IPS DF 6.9 (cell line): Measurements from ENCODE around the gene KIFAP3.

Experiments
- DNase-seq: peaks from one replicate; pipeline ENCODE4 v3.0.0-alpha.2; 2013; ENCODE audit warnings: low read depth, low spot score
- H3K27ac ChIP-seq: one replicate; pipeline ENCODE4 v1.5.1; 2013; ENCODE audit warnings: low read length, control low read depth
- H3K27me3 ChIP-seq: 2 replicates; pipeline ENCODE4 v1.6.1; 2013; ENCODE audit warnings: mild to moderate bottlenecking, low read length; ENCODE audit not compliant: control insufficient read depth, insufficient read depth
- H3K36me3 ChIP-seq: 2 replicates; pipeline ENCODE4 v1.6.1; 2013; ENCODE audit warnings: low read length; ENCODE audit not compliant: control insufficient read depth, insufficient read depth
- H3K4me1 ChIP-seq: 2 replicates; pipeline ENCODE4 v1.6.1; 2013; ENCODE audit warnings: low read length; ENCODE audit not compliant: control insufficient read depth, insufficient read depth
- H3K4me3 ChIP-seq: 2 replicates; pipeline ENCODE4 v1.5.1; 2013; ENCODE audit warnings: mild to moderate bottlenecking, low read length
- H3K9me3 ChIP-seq: 2 replicates; pipeline ENCODE4 v1.6.1; 2013; ENCODE audit warnings: low read length, inconsistent platforms; ENCODE audit not compliant: control insufficient read depth, insufficient read depth
- WGBS: extraction: QIAGEN DNeasy Blood & Tissue Kit; methylation state at CpG from one replicate; pipeline ENCODE4 v1.1.7; 2013; ENCODE audit warnings: mixed read lengths, missing lambda C conversion rate; ENCODE audit not compliant: insufficient read length, insufficient coverage; 5-methylcytosine and 5-hydroxymethylcytosine counted together

Gene KIFAP3

DNA sequence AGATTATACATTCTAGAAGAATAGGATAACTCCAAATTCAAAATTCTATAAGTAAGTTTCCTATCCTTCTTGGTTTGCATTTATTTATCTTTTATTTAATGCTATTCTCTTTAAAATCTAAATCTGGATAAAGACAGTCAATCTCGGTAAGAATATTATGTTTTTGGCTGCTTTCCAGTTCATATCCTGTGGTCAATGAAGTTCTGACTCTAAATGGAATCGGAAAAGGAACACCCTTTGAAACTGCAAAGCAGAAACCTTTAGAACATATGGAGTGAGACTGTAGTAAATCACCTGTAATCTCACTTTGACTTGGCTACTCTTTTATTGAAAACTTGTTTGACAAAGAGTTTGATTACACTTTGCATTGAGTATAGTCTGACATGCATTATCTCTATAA lies 85.2 kb downstream of the KIFAP3 start:
- DNase-seq = no peak
- no CpG with 5 or more reads among the region's 2 CpGs for WGBS
- Histone ChIP-seq H3K27me3 (no peaks in the 10 kb centered on the region), H3K4me1 (no peaks in the 10 kb centered on the region), H3K4me3 (no peak overlapping the region), H3K27ac (no peak overlapping the region), H3K36me3 (no peaks in the 10 kb centered on the region), H3K9me3 (no peaks in the 10 kb centered on the region)

GRCh38 chr1:169985757-169986156 lies 88.7 kb downstream of the KIFAP3 start:
- DNase-seq = no peak
- no peak overlapping the region for H3K4me3 ChIP-seq
- no peaks in the 10 kb centered on the region for H3K9me3 ChIP-seq
- no peaks in the 10 kb centered on the region for H3K27me3 ChIP-seq
- H3K36me3 ChIP-seq = no peaks in the 10 kb centered on the region
- no CpG with 5 or more reads among the region's 1 CpG for WGBS
- no peaks in the 10 kb centered on the region for H3K4me1 ChIP-seq
- H3K27ac ChIP-seq = no peak overlapping the region

DNA sequence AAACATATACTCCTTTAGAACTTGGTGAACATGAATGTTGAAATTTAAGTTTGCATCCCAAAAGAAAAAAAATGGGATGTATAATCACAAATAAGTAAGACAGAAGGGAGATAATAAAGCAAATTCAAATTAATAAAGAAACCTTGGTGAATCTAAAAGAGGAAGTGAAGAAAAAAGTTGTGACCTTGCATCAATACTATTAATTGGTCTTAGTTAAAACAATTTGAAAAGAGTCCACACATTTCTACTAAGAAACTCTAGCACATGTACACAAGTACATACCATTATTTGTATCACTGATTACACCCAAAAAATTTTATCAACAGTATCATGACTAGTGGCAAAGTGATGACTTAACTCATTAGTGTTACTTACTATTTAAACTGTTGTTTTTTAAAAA lies 100.4 kb downstream of the KIFAP3 start:
- H3K27ac ChIP-seq = no peak overlapping the region
- no peaks in the 10 kb centered on the region for H3K36me3 ChIP-seq
- H3K9me3 ChIP-seq = no peaks in the 10 kb centered on the region
- H3K4me1 ChIP-seq = no peaks in the 10 kb centered on the region
- DNase-seq = no peak
- no peak overlapping the region for H3K4me3 ChIP-seq
- H3K27me3 ChIP-seq = no peaks in the 10 kb centered on the region

- Histone ChIP-seq H3K4me1 (no peaks in the 10 kb centered on the region), H3K36me3 (no peaks in the 10 kb centered on the region), H3K27me3 (no peaks in the 10 kb centered on the region), H3K9me3 (no peaks in the 10 kb centered on the region), H3K27ac (no peak overlapping the region), H3K4me3 (no peak overlapping the region)
- no CpG with 5 or more reads among the region's 2 CpGs for WGBS
- DNase-seq = no peak
Observed at GRCh38 chr1:169970114-169970513, 104.4 kb downstream of the KIFAP3 start.

DNA sequence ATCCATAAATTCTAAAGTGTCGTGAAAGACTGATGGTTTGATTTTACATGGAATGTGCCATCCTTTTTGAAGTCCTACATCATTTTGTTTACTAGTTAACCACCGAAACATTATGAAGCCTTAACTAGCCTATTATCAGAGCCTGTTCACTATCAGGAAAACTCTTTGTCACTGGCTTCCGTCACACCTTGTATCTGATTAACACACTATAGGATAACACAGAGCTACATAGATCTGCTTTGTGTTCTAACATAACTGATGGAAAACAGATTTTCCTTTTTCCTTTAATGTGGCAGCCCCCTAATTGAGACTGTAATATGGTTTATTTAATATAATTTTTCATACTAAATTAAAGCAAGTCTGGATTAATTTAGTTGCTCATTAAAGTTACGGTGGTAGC lies 106.3 kb downstream of the KIFAP3 start:
- Histone ChIP-seq H3K9me3 (no peaks in the 10 kb centered on the region), H3K4me1 (no peaks in the 10 kb centered on the region), H3K4me3 (no peak overlapping the region), H3K27me3 (no peaks in the 10 kb centered on the region), H3K36me3 (no peaks in the 10 kb centered on the region), H3K27ac (no peak overlapping the region)
- WGBS = no CpG with 5 or more reads among the region's 4 CpGs
- no peak for DNase-seq

DNA sequence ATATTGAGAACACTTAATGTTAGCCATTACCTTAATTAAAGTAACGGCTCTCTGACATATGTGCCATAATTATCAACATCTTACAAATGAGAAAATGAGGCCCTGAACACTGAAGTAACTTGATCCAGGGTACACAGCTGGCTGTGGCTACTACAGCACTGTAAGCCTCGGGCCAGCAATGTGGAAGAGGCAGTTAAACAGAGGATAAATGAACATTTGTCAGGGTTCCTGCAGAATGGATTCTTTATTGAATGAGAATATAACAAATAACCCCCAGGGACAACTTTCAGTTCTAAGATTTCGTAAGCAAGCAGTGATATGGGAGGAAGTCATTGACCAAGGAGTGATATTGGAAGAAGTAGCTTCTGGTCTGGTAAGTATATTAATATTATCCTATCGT lies 110.3 kb downstream of the KIFAP3 start:
- Histone ChIP-seq H3K27me3 (no peaks in the 10 kb centered on the region), H3K36me3 (no peaks in the 10 kb centered on the region), H3K4me1 (no peaks in the 10 kb centered on the region), H3K4me3 (no peak overlapping the region), H3K27ac (no peak overlapping the region), H3K9me3 (no peaks in the 10 kb centered on the region)
- WGBS = no CpG with 5 or more reads among the region's 4 CpGs
- DNase-seq = no peak

DNA sequence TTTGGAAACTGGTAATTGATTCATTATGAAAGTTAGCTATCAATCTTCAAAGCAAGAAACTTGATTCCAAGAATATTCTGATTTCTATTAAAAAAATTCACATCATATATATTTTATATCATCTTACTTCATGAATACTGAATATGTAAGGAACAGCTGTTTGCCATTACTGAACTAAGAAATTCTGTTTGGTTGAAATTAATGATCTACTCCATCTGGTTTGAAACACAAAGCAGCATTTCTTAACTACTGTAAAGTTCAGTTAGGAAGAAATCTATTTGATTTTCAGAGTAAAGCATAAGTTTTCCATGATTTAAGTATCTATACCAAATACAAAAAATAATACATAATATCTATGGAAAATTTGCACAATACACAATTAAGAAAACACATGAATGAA lies 114.8 kb downstream of the KIFAP3 start:
- Histone ChIP-seq H3K4me3 (no peak overlapping the region), H3K4me1 (no peaks in the 10 kb centered on the region), H3K27ac (no peak overlapping the region), H3K36me3 (no peaks in the 10 kb centered on the region), H3K9me3 (no peaks in the 10 kb centered on the region), H3K27me3 (no peaks in the 10 kb centered on the region)
- no peak for DNase-seq

- no peaks in the 10 kb centered on the region for H3K36me3 ChIP-seq
- H3K4me3 ChIP-seq = no peak overlapping the region
- no peaks in the 10 kb centered on the region for H3K27me3 ChIP-seq
- no peaks in the 10 kb centered on the region for H3K9me3 ChIP-seq
- no CpG with 5 or more reads among the region's 3 CpGs for WGBS
- DNase-seq = no peak
- no peaks in the 10 kb centered on the region for H3K4me1 ChIP-seq
- H3K27ac ChIP-seq = no peak overlapping the region
Observed at GRCh38 chr1:169958987-169959386, 115.5 kb downstream of the KIFAP3 start.

DNA sequence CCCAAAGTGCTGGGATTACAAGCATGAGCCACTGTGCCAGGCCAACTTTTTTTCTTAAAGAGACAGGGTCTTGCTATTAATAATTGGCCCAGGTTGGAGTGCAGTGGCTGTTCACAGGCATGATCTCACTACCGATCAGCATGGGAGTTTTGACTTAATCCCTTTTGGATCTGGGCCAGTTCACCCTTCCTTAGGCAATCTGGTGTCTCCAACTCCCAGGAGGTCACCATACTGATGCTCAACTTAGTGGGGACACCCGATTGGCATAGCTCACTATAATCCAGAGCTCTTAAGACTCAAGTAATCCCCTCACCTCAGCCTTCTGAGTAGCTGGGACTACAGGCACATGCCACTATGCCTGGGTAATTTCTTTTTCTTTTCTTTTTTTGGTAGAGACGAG lies 116.6 kb downstream of the KIFAP3 start:
- H3K27ac ChIP-seq = no peak overlapping the region
- no peaks in the 10 kb centered on the region for H3K36me3 ChIP-seq
- no peaks in the 10 kb centered on the region for H3K9me3 ChIP-seq
- no peaks in the 10 kb centered on the region for H3K4me1 ChIP-seq
- H3K27me3 ChIP-seq = no peaks in the 10 kb centered on the region
- no peak for DNase-seq
- no peak overlapping the region for H3K4me3 ChIP-seq
- WGBS = no CpG with 5 or more reads among the region's 3 CpGs

DNA sequence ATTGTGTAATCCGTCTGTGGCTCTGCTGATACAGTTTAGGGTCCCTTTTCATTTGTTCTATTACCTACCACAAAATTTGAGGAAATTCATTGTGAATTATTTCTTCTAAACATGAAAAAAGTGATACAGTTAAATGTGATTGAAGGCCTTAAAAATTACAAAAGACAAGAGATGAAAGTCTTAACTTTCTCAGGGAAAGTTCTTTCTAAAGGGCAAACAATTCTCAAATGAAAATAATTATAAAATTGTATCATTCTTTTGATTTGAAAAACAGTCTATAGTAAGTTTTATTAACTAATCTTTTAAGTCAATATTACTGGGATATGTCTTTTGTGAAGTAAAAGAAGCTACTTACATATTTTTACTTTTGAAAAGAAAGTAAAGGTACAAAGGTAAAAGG lies 123.4 kb downstream of the KIFAP3 start:
- Histone ChIP-seq H3K9me3 (no peaks in the 10 kb centered on the region), H3K4me3 (no peak overlapping the region), H3K36me3 (no peaks in the 10 kb centered on the region), H3K27me3 (no peaks in the 10 kb centered on the region), H3K27ac (no peak overlapping the region), H3K4me1 (no peaks in the 10 kb centered on the region)
- no CpG with 5 or more reads among the region's 1 CpG for WGBS
- no peak for DNase-seq

- H3K36me3 ChIP-seq = no peaks in the 10 kb centered on the region
- H3K9me3 ChIP-seq = no peaks in the 10 kb centered on the region
- no peak overlapping the region for H3K4me3 ChIP-seq
- DNase-seq = no peak
- no peaks in the 10 kb centered on the region for H3K27me3 ChIP-seq
- H3K4me1 ChIP-seq = no peaks in the 10 kb centered on the region
- no peak overlapping the region for H3K27ac ChIP-seq
Observed at GRCh38 chr1:169949139-169949538, 125.4 kb downstream of the KIFAP3 start.

GRCh38 chr1:169946206-169946605 lies 128.3 kb downstream of the KIFAP3 start:
- no peaks in the 10 kb centered on the region for H3K9me3 ChIP-seq
- no peak overlapping the region for H3K4me3 ChIP-seq
- no peak for DNase-seq
- no peaks in the 10 kb centered on the region for H3K27me3 ChIP-seq
- no peaks in the 10 kb centered on the region for H3K36me3 ChIP-seq
- H3K27ac ChIP-seq = no peak overlapping the region
- H3K4me1 ChIP-seq = no peaks in the 10 kb centered on the region
